RPMI8226 (cell line): Measurements from ENCODE around the gene ACP2.
"Not testable (repeated sequence)": the region's sequence is repeated elsewhere in the genome, so short reads cannot be mapped to it uniquely, and the experiment has no call there.

ENCODE experiments used
- DNase-seq: peaks from one replicate; pipeline ENCODE4 v3.0.0-alpha.2; 2015

ACP2 gene

DNA sequence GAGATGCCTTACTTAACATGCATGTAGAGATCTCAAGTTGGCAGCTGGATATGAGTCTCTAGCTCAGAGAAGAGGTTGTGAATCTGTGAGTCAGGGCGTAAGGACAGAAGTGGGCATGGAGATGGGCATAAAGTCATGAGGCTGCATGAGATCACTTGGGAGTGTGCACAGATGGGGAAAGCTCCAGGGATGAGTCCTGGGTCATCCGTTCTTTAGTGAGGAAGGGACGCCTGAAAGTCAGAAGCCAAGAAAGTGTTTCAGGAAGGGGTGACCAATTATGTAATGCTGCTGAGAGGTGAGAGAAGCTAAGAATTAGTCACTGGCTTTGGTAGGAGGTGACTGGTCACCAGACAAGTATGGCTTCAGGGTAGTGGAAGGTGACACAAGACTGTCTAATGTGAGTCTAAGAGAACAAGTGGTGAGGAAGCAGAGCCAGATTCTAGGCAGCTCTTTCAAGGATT lies 6.7 kb downstream of the ACP2 start:
- DNase-seq: no peak

DNA sequence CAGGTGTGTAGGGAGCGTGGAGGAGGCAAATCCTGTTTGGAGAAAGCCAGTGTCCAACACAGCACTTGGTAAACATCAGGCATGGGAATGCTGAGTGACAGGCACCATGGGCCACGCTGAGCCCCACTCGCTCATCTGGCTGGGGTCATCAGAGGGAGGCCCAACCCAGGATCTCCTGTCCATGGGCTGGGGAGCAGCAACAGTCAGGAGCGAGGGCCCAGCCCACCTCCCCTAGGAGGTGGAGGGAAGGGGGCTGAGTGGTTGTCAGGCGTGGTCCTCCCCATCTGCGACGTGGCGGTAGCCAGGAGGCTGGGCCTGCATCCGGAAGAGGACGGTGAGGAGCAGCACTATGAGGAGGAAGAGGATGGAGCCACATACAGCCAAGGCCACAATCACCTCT lies 8.8 kb downstream of the ACP2 start:
- DNase-seq: no peak

- DNase-seq: peak; percentile 35
Observed at GRCh38 chr11:47236482-47236881, 12.1 kb downstream of the ACP2 start.

DNA sequence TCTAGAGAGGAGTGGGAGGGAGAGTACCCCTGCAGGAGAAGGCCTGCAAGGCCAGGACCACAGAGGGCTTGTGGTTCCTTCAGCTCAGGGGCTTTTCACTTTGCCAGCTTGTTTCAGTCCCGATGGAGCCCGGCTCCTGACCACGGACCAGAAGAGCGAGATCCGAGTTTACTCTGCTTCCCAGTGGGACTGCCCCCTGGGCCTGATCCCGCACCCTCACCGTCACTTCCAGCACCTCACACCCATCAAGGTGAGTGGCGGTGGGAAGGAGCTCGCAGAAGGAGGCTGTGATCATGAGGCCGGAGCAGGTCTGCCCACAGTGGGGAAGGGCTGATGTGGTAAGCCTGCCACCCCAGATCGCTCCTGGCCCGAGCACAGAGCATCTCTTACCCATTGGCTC lies 13.5 kb downstream of the ACP2 start:
- no peak for DNase-seq

DNA sequence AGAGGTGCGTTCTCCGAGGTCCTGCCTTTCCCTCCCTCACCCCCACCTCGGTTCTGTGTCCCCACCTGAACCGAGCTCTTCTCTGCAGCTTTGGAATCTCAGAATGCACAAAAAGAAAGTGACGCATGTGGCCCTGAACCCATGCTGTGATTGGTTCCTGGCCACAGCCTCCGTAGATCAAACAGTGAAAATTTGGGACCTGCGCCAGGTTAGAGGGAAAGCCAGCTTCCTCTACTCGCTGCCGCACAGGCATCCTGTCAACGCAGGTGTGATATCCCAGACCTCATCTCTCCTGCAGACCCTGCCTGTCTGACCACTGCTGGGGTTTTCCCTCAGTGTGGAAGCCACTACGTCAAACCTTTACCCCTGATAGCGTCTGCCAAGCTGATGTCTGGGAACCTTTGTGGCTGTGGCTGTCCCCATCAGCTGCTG lies 13.9 kb downstream of the ACP2 start:
- no peak for DNase-seq

DNA sequence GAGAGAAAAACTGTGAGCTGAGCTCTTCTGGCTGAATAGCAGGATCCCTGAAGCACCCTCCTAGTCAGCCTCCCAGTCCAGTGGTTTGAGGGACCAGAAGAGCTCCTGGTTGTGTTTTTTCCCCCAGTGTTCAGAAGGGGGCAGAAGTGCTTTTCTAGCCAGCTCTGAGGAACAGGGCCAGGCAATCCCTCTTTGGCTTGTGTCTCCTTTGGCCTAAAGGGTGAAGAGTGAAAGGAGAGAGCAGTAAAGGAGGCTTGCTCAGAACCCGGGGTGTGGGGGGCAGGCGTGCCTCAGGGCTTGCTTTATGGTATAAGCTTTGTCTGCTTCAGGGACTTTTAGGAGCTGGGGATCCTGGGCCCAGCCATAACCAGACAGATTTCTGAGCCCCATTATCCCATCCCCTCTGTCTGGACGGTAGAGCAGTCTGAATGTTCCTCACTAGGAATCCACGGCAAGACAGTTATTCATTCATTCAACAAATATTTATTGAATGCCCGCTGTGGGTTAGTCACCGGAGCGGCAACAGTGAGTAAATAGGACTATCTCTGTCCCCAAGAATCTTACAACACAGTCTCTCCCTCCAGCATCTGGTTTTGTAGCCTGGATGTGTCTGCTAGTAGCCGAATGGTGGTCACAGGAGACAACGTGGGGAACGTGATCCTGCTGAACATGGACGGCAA lies 14.5 kb downstream of the ACP2 start:
- DNase-seq: peak; percentile 27

GRCh38 chr11:47233051-47233450 lies 15.6 kb downstream of the ACP2 start:
- DNase-seq: no peak

DNA sequence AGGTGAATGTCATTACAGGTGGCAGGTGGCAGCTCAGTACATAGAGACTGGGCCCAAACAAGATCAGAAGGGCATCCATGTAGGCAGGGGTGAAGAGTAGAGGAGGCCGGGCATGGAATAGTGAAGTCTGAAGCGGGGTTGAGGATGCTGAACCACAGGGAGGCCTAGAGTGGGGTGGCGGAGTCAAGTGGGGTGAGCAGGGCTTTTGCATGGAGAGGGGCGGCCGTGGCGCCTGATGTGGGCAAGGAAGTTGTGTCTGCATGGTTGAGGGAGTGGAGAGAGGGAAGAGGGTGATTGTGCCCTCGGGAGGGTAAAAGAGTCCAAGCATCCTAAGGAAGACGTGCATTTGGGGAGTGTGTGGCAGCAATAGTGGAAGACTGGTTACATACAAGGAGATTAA lies 19.5 kb downstream of the ACP2 start:
- DNase-seq: no peak

DNA sequence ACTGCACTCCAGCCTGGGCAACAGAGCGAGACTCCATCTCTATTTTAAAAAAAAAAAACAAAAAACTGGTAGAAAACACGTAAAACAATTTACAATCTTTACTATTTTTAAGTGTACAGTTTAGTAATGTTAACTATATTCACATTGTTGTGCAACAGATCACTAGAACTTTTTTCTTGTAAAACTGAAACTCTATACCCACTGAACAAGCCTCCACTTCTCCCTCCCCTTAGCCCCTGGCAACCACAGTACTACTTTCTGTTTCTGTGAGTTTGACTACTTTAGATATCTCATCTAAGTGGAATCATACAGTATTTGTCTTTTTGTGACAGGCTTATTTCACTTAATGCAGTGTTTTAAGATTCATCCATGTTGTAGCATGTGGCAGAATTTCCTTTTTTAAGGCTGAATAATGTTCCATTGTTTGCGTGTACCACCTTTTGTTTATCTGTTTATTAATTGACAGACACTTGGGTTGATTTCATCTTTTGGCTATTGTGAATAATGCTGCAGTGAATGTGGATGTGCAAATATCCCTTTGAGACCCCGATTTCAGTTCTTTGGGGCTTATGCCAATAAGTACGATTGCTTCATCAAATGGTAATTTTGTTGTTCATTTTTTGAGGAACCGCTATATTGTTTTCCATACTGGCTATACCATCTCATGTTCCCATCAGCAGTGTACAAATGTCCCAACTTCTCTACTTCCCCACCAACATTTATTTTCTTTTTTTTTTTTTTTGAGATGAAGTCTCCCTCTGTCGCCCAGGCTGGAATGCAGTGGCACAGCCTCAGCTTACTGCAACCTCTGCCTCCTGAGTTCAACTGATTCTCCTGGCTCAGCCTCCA lies 22.8 kb downstream of the ACP2 start:
- no peak for DNase-seq

GRCh38 chr11:47222696-47223095 lies 25.9 kb downstream of the ACP2 start:
- no peak for DNase-seq

DNA sequence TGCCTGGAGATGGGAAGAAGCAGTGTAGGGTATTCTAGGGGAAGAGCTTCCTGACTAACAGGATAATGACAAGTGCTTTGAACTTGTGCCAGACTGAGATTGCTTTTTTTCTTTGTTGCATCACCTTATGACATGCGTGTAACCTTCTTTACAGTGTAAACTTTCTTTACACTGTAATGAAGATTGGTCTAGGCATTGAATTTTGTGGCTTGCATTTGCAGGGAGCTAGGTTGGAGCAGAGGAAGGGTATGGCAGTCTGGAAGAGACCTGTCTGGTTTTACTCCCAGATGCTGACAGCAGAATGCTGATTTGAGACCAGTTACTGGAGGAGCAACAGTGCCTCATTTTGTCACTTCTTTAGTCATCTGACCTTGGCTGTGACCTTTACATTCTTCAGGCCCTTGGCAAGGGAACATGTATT lies 28.2 kb downstream of the ACP2 start:
- no peak for DNase-seq

- peak; percentile 68 for DNase-seq
Observed at GRCh38 chr11:47216121-47216798, 32.4 kb downstream of the ACP2 start.

DNA sequence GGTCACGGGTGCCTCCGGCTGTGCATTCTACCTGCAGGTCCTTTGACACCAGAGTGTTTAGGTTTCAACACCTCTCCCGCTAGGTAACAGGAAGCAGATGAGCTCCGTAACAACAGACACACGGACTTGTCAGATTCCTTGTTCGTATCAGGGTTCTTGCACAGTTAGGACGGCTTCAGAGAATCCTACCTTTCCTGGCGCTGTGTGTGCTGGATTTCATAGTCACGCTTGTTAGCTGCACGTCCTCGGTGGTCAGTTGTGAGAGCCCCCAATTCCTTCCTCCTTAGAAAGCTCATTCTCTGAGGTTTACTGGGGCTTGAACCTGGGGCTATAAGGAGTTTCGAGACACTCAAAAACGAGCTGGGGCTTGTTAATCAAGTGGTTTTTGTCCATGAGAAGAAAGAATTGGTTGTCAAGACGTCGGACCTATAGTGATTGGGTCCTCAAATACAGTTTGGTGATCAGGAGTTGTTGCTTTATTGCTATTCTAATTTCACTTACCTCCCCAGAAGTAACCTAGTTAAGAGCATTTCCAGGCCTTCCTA lies 33.2 kb downstream of the ACP2 start:
- peak; percentile 88 for DNase-seq

GRCh38 chr11:47213950-47214565 lies 34.6 kb downstream of the ACP2 start:
- peak; percentile 97 for DNase-seq

GRCh38 chr11:47212938-47213337 lies 35.7 kb downstream of the ACP2 start:
- DNase-seq: no peak

- DNase-seq: no peak
Observed at GRCh38 chr11:47208628-47209027, 40.0 kb downstream of the ACP2 start.

DNA sequence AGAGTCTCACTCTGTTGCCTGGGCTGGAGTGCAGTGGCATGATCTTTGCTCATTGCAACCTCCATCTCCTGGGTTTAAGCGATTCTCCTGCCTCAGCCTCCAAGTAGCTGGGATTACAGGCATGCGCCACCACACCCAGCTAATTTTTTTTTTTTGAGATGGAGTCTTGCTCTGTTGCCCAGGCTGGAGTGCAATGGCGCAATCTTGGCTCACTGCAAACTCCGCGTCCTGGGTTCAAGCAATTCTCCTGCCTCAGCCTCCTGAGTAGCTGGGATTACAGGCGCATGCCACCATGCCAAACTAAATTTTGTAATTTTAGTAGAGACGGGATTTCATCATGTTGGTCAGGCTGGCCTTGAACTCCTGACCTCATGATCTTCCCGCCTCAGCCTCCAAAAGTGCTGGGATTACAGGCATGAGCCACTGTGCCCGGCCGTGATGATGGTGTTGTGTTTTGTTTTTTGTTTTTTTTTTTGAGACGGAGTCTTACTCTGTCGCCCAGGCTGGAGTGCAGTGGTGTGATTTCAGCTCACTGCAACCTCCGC lies 40.5 kb downstream of the ACP2 start:
- not testable (repeated sequence) for DNase-seq

DNA sequence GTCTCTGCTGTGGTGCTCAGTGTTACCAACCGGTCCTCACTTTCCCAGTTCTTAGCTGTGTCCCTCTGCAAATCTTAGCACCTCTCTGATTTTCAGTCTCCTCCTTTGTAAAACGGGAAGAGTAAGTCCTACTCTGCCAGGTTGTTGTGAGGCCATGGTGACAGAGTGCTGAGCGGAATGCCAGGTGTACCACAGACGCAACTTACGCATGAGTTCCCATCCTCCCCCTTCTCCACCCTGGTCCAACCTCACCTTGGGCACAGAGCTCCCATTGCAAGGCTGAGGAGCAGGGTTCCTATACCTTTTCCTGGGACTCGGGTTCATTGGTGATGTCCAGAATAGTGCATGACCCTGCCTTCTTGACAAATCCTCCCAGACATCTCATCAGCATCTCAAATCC lies 41.2 kb downstream of the ACP2 start:
- DNase-seq: no peak

DNA sequence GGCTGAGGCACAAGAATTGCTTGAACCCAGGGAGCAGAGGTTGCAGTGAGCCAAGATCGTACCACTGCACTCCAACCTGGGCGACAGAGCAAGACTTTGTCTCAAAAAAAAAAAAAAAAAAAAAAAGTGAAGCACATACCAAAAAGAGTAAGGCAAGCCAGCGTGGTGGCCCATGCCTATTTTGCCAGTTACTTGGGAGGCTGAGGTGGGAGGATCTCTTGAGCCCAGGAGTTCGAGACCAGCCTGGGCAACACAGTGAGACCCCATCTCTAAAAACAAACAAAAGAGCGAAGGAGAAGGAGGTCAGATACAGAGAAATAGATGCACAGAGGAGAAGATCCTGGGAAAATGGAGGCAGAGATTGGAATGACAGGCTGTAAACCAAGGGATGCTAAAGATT lies 42.0 kb downstream of the ACP2 start:
- DNase-seq: not testable (repeated sequence)

- DNase-seq: no peak
Observed at GRCh38 chr11:47204637-47204989, 44.0 kb downstream of the ACP2 start.

- DNase-seq: no peak
Observed at GRCh38 chr11:47202576-47202975, 46.0 kb downstream of the ACP2 start.

DNA sequence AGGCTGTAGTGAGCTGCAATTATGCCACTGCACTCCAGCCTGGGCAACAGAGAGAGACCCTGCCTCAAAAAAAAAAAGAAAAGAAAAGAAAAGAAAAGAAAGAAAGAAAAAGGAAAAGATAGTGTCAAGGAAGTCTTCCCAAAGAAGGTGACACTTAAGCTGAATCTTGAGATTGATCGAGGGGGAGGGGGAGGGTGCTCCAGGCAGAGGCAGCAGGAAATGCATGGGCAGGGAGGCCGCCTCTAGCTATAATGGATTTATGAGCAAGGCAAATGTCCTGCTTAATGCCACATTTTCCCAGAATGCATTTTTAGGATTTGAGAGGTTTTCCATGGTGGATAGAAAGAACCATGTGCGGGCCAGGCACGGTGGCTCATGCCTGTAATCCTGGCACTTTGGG lies 47.6 kb downstream of the ACP2 start:
- no peak for DNase-seq

DNA sequence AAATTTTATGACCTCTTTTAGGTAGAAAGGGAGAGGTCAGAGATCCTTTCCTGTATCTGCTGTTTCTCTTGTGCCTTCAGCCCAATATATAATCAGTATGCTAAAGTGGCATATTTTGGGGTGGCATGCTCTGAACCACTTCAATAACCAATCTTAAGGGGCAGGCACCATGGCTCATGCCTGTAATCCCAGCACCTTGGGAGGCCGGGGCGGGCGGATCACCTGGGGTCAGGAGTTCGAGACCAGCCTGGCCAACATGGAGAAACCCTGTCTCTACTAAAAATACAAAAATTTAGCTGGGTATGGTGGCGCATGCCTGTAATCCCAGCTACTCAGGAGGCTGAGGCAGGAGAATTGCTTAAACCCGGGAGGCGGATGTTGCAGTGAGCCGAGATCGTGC lies 50.5 kb downstream of the ACP2 start:
- DNase-seq: not testable (repeated sequence)
